WTC11 (cell line): ENCODE results near the gene RANBP17.

Source experiments
- CDX4 ChIP-seq: fragments of 250-450 bp; sonication (Bioruptor Pico); IDR thresholded peaks from 2 replicates; pipeline ENCODE4 v1.9.0; 2021; ENCODE audit warnings: moderate library complexity, mild to moderate bottlenecking, inconsistent platforms, borderline replicate concordance
- CTCF ChIP-seq: fragments of 200-600 bp; IDR thresholded peaks from 2 replicates; pipeline ENCODE4 v1.8.0; 2022; ENCODE audit warnings: antibody characterized with exemption
- E2F4 ChIP-seq: sonication (generic); formaldehyde crosslinking; IDR thresholded peaks from 2 replicates; pipeline ENCODE4 v1.8.1; 2022; ENCODE audit warnings: low read depth, mild to moderate bottlenecking, moderate library complexity, missing genetic modification reagents, borderline replicate concordance
- MAX ChIP-seq: sonication (generic); formaldehyde crosslinking; IDR thresholded peaks from 2 replicates; pipeline ENCODE4 v1.8.0; 2022; ENCODE audit warnings: mild to moderate bottlenecking, missing genetic modification reagents
- USF2 ChIP-seq: sonication (generic); formaldehyde crosslinking; IDR thresholded peaks from 2 replicates; pipeline ENCODE4 v1.8.1; 2023; ENCODE audit warnings: mild to moderate bottlenecking, missing genetic modification reagents, moderate library complexity

GRCh38 chr5:171149333-171149732, 287.5 kb downstream of the RANBP17 start:
- TF ChIP-seq CTCF (no peak), E2F4 (CRISPR knock-in tag) (no peak), USF2 (CRISPR knock-in tag) (no peak), CDX4 (CRISPR knock-in tag) (no peak), MAX (CRISPR knock-in tag) (no peak)
